Adrenal gland (tissue), 19 donors: ENCODE measurements around the gene CDRT15. TPM values are rescaled to one million over a fixed set of nuclear protein-coding genes. Genes with fewer than 3 reads are reported as not detected.
"Not testable (repeated sequence)": the region's sequence is repeated elsewhere in the genome, so short reads cannot be mapped to it uniquely, and the experiment has no call there.

Experiments
- DNase-seq, 7 donors: peaks; one replicate each; pipeline ENCODE4 v3.0.0-alpha.2; 2019 to 2020
- H3K27ac ChIP-seq, 5 donors: fragments of 200-600 bp; sonication (generic) in 4 of 5; 1 replicate in 3 of 5; 2 replicates in 2 of 5; pipeline versions ENCODE4 v1.5.1 to v1.8.0; 2016 to 2020; ENCODE audit warnings: mild to moderate bottlenecking in 1 of 5
- H3K27me3 ChIP-seq: fragments of 200-600 bp; 2 replicates; pipeline ENCODE4 v1.8.0; 2021
- H3K36me3 ChIP-seq, 2 donors: fragments of 200-600 bp; replicated peaks in 1 of 2; 1 replicate in 1 of 2; 2 replicates in 1 of 2; pipeline versions ENCODE4 v1.5.1 to v1.8.0; 2018 to 2022
- H3K4me1 ChIP-seq, 2 donors: fragments of 200-600 bp; replicated peaks in 1 of 2; 1 replicate in 1 of 2; 2 replicates in 1 of 2; pipeline versions ENCODE4 v1.5.1 to v1.8.0; 2018 to 2021
- H3K4me3 ChIP-seq, 4 donors: fragments of 200-600 bp; sonication (generic) in 3 of 4; one replicate each; pipeline ENCODE4 v1.5.1; 2016 to 2018
- H3K9me3 ChIP-seq, 3 donors: fragments of 200-600 bp; sonication (generic) in 1 of 3; replicated peaks in 1 of 3; 1 replicate in 2 of 3; 2 replicates in 1 of 3; pipeline versions ENCODE4 v1.5.1 to v1.8.0; 2016 to 2021
- POLR2A ChIP-seq, 2 donors: fragments of 450-650 bp; IDR thresholded peaks; one replicate each; pipeline ENCODE4 v1.6.1; 2017; ENCODE audit warnings: antibody characterized with exemption in 2 of 2, mild to moderate bottlenecking in 2 of 2, moderate library complexity in 1 of 2
- WGBS, 4 donors: extraction: QIAGEN DNeasy Blood & Tissue Kit in 2 of 4; methylation state at CpG; one replicate each; pipeline versions ENCODE4 v1.1.5 to v1.1.7; 2013 to 2017; 5-methylcytosine and 5-hydroxymethylcytosine counted together
- intact Hi-C, 2 donors: fragments of 100-400 bp; cut with DNase I; formaldehyde crosslinking; loops; one replicate each; pipeline versions ENCODE4 v1.14.1 to v1.15.0; 2022 to 2023
- long read RNA-seq, 10 donors: library from polyadenylated mRNA in 3 of 10; unstranded in 2 of 10; stranded (forward) in 1 of 10; transcript quantifications; one replicate each; pipeline ENCODE4 v2.0.0 and lab custom pipeline, GENCODE V29; 2021 to 2026
- polyA plus RNA-seq, 3 donors: library from polyadenylated mRNA; stranded (reverse); fragments of 200-250 nt in 2 of 3; fragments of 350-450 nt in 1 of 3; fragmentation: Illumina TruSeq in 1 of 3; extraction: RNeasy Lipid Tissue Mini Kit (QIAGEN cat#74804) in 1 of 3; gene quantifications; one replicate each; pipeline ENCODE4 v1.2.3, GENCODE V29; 2013 to 2014
- total RNA-seq, 9 donors: library from RNA; depleted of rRNA in 4 of 9; stranded (reverse); fragments of >200 nt in 4 of 9; fragments of 120-200 nt in 1 of 9; fragmentation: NEBNext Ultra II Directional in 1 of 9; extraction: Animal tissue kit (Norgen Biotek cat#: 25700) in 1 of 9; gene quantifications; one replicate each; pipeline versions ENCODE4 v1.1.0 to v1.2.4, GENCODE V29; 2013 to 2023
- TF ChIP-seq, protein P1 (sequence below), 6 experiments: fragments of 450-650 bp in 4 of 6; fragments of 200-600 bp in 2 of 6; sonication (generic) in 1 of 6; IDR thresholded peaks; 1 replicate in 5 of 6; 2 replicates in 1 of 6; pipeline versions ENCODE4 v1.5.1 to v1.8.0; 2016 to 2021; ENCODE audit warnings: antibody characterized with exemption in 6 of 6, mild to moderate bottlenecking in 2 of 6, moderate library complexity in 1 of 6
- donor health status: healthy with polysubstance abuse.
- donor health status: Bipolar disorder and iron deficiency.
- donor health status: DM: yes; HTN: yes; CAD: no.
- donor health status: DM: no; HTN: no; CAD: no.
- donor health status: DM: no; HTN: no; CAD: no.
- donor health status: DM: yes; HTN: yes; CAD: no.

Gene CDRT15
- total RNA-seq (not detected), polyA plus RNA-seq (not detected)
- long read RNA-seq, donor 1, result 0 reads
- long read RNA-seq, donor 2, result 0 reads
- long read RNA-seq, donor 3, result 0 reads
- long read RNA-seq, donor 4, result 0 reads
- long read RNA-seq, donor 5, result 0 reads
- long read RNA-seq, donor 6, result 0 reads
- long read RNA-seq, donor 7, result 0 reads
- long read RNA-seq, donor 8, result 0 reads
- long read RNA-seq, donor 9, result 0 reads
- long read RNA-seq, donor 10, result 0 reads

DNA sequence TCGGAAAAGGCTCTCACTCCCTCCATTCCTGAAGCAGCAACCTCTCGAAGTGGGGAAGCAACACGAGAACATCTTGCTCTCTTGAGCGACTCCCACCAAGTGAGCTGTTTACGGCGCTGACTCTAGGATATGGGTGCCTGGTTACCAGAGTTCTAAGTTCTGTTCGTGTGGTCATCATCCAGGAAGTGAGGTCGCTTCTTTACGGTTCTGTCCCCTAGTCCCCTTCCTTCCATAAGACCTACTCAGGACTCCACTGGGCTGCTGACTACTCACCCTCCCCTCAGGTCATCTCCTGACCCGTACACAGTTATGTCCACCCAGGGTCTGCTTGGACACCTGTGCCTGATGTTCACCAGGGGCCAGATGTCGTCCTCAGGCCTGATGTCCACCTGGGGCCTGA, at the start of gene CDRT15:
TSS of gene CDRT15 (minus strand) at position 101 of the 400 bp plus-strand sequence. CDS start at position 72, 29 bp downstream.
- H3K9me3 ChIP-seq, H3K36me3 ChIP-seq, DNase-seq, H3K4me3 ChIP-seq, H3K4me1 ChIP-seq, H3K27ac ChIP-seq, intact Hi-C loops, H3K27me3 ChIP-seq: not testable (repeated sequence)
- whole genome bisulfite sequencing, 4 donors, result 83 to 98% (median 92%) methylated on average over 6 to 11 of the region's 11 CpGs

DNA sequence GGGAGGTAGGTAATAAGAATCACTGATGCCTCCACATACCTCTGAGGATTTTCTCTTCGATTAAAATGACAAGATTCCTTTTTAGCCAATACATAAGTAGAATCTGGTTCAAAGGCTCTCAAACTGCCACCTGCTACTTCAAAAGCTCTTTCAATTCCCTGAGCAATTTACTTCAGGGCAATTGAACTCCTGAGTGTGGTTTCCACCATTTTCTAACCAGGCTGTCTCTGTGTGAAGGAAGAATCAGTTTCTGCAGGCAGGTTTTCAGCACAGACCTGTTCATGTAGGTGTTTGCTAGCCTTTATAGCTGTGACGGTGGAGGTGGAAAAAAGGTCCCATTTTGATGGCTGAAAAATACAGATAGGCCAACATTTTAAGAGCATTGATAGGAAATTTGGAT, 46.1 kb upstream of the CDRT15 start:
- DNase-seq, result no peak
- H3K27ac ChIP-seq, result no peak overlapping the region
- intact Hi-C loops, result no loop called here
- TF ChIP-seq POLR2A (IDR thresholded peaks at IDR 0.05), result no peak
- TF ChIP-seq, protein P1, sequence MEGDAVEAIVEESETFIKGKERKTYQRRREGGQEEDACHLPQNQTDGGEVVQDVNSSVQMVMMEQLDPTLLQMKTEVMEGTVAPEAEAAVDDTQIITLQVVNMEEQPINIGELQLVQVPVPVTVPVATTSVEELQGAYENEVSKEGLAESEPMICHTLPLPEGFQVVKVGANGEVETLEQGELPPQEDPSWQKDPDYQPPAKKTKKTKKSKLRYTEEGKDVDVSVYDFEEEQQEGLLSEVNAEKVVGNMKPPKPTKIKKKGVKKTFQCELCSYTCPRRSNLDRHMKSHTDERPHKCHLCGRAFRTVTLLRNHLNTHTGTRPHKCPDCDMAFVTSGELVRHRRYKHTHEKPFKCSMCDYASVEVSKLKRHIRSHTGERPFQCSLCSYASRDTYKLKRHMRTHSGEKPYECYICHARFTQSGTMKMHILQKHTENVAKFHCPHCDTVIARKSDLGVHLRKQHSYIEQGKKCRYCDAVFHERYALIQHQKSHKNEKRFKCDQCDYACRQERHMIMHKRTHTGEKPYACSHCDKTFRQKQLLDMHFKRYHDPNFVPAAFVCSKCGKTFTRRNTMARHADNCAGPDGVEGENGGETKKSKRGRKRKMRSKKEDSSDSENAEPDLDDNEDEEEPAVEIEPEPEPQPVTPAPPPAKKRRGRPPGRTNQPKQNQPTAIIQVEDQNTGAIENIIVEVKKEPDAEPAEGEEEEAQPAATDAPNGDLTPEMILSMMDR (IDR thresholded peaks at IDR 0.05), result no peak
- no peaks in the 10 kb centered on the region for H3K36me3 ChIP-seq
- H3K9me3 ChIP-seq, result no peaks in the 10 kb centered on the region
- no peak overlapping the region for H3K4me3 ChIP-seq
- H3K27me3 ChIP-seq, result no peaks in the 10 kb centered on the region
- H3K4me1 ChIP-seq, result no peaks in the 10 kb centered on the region
- 74 to 80% (median 78%) methylated on average over 2 of the region's 2 CpGs for WGBS, 4 donors

DNA sequence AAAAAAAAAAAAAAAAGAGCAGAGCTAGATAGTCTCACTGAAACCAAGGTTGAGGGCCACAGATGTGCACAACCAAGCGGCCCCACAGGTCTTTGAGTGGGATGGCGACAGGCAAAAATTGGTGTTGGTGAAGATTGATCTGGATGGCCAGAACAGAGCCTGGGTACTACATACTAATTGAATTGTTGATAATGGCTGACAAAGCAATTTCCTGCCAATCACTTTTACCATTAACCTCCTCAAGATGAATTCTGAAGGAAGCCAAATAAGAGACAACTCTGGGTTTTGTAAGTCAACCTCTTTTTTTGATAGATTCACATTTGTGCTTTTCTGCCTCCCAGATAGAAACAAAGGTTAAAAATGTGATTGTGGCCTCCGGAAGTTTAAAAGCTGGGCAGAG, 44.9 kb upstream of the CDRT15 start:
- Histone ChIP-seq H3K27me3 (no peaks in the 10 kb centered on the region), H3K9me3 (no peaks in the 10 kb centered on the region), H3K4me1 (no peaks in the 10 kb centered on the region), H3K27ac (no peak overlapping the region), H3K4me3 (no peak overlapping the region), H3K36me3 (no peaks in the 10 kb centered on the region)
- no peak for DNase-seq
- WGBS, 4 donors, result 70 to 84% (median 78%) methylated on average over 3 of the region's 3 CpGs
- intact Hi-C loops, result no loop called here
- TF ChIP-seq POLR2A (IDR thresholded peaks at IDR 0.05), result no peak
- TF ChIP-seq, protein P1 (IDR thresholded peaks at IDR 0.05), result no peak

DNA sequence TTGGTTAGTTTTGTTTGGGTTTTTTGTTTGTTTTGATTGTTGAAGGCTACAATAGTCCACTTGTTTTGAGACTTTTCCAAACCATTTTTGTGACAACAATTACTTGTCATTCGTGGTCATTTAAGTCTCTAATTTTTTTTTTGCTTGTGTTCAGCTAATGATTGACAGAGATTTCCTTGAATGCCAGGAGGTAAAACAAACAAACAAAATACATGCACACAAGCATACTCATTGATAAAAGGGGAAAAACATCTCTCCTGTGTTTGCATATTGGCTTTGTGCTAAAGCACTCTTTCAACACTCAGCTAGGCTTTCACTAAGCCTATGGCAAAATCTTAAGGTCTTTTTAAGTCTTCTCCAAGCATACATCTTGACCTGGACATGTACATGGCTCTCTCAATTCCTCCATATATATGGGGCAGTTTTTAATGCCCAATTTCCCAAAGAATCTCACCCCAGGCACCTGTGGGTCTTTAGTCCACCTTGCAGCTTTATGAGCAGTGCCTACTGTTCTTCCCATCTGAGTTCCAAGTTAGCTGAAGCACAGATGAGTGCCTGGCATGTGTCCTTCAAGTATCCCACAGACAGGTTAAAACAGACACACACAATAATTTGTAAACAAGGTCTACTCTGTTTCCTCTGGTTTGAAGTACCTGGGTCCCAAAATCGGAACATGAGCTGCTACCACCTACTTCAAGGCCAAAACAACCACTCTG, 40.0 kb upstream of the CDRT15 start:
- 56 to 78% (median 71%) methylated on average over 2 of the region's 2 CpGs for whole genome bisulfite sequencing, 4 donors
- Histone ChIP-seq H3K4me1 (no peaks in the 10 kb centered on the region), H3K9me3 (no peaks in the 10 kb centered on the region), H3K27me3 (no peaks in the 10 kb centered on the region), H3K36me3 (no peaks in the 10 kb centered on the region), H3K4me3 (no peak overlapping the region), H3K27ac (no peak overlapping the region)
- TF ChIP-seq, protein P1 (IDR thresholded peaks at IDR 0.05), result no peak
- intact Hi-C loops, result no loop called here
- no peak for DNase-seq

DNA sequence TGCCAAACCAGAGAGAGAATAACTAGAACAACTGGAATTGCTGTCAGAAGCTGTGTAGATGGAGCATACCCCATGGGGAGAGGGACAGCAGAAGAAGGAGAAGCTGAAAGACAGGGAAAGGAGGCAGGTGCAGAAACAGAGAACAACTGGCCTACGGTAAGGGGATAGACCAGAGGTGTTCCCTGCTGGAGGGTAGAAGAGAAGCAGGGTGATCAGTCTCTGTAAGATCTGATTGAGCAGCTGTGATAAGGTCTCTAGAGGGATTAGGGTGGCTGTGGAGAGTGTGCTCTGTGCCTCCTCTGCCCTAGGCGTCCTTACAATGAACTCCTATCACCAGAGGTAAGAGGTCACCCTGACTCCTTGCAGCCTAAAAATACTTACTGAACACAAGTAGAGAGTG, 33.8 kb upstream of the CDRT15 start:
- Histone ChIP-seq H3K9me3 (no peaks in the 10 kb centered on the region), H3K36me3 (no peaks in the 10 kb centered on the region), H3K4me3 (no peak overlapping the region), H3K27me3 (no peaks in the 10 kb centered on the region), H3K27ac (no peak overlapping the region), H3K4me1 (no peaks in the 10 kb centered on the region)
- 69 to 81% (median 71%) methylated on average over 2 of the region's 2 CpGs for WGBS, 4 donors
- intact Hi-C loops, result no loop called here
- DNase-seq, result no peak
- no peak for TF ChIP-seq POLR2A (IDR thresholded peaks at IDR 0.05)
- TF ChIP-seq, protein P1 (IDR thresholded peaks at IDR 0.05), result no peak
